CMK (cell line): ENCODE results near the gene EIF1B.

Experiments
- DNase-seq: peaks from one replicate; pipeline ENCODE4 v3.0.0-alpha.2; 2010; ENCODE audit warnings: low read depth

The EIF1B gene

GRCh38 chr3:40308725-40309417, 636 bp upstream of the EIF1B start:
- DNase-seq: no peak

- peak; percentile 52 for DNase-seq
These were observed 603 bp downstream of the EIF1B start for GRCh38 chr3:40309925-40310695.

- DNase-seq: no peak
These were observed 1.2 kb downstream of the EIF1B start for GRCh38 chr3:40310705-40311104.

- no peak for DNase-seq
These were observed 3.2 kb downstream of the EIF1B start for GRCh38 chr3:40312661-40313226.

- DNase-seq: no peak
These were observed 4.7 kb downstream of the EIF1B start for GRCh38 chr3:40313975-40314860.

- DNase-seq: peak; percentile 57
These were observed 7.8 kb downstream of the EIF1B start for GRCh38 chr3:40317061-40317855.

GRCh38 chr3:40321818-40322217, 12.3 kb downstream of the EIF1B start:
- DNase-seq: no peak

- DNase-seq: no peak
These were observed 14.4 kb downstream of the EIF1B start for GRCh38 chr3:40323946-40324345.

- DNase-seq: no peak
These were observed 15.1 kb downstream of the EIF1B start for GRCh38 chr3:40324621-40325020.

GRCh38 chr3:40325465-40325864, 16.0 kb downstream of the EIF1B start:
- no peak for DNase-seq

- DNase-seq: no peak
These were observed 18.9 kb downstream of the EIF1B start for GRCh38 chr3:40328374-40328773.

GRCh38 chr3:40329071-40329470, 19.6 kb downstream of the EIF1B start:
- no peak for DNase-seq

- no peak for DNase-seq
These were observed 23.2 kb downstream of the EIF1B start for GRCh38 chr3:40332684-40333083.

- DNase-seq: no peak
These were observed 23.9 kb downstream of the EIF1B start for GRCh38 chr3:40333416-40333815.

- DNase-seq: no peak
These were observed 24.3 kb downstream of the EIF1B start for GRCh38 chr3:40333852-40334251.

GRCh38 chr3:40336101-40336500, 26.6 kb downstream of the EIF1B start:
- no peak for DNase-seq

- no peak for DNase-seq
These were observed 27.1 kb downstream of the EIF1B start for GRCh38 chr3:40336511-40337135.

GRCh38 chr3:40337136-40338108, 27.9 kb downstream of the EIF1B start:
- DNase-seq: no peak

- no peak for DNase-seq
These were observed 30.4 kb downstream of the EIF1B start for GRCh38 chr3:40339871-40340270.
